ENCODE results near the gene FADS1.

The FADS1 gene

DNA sequence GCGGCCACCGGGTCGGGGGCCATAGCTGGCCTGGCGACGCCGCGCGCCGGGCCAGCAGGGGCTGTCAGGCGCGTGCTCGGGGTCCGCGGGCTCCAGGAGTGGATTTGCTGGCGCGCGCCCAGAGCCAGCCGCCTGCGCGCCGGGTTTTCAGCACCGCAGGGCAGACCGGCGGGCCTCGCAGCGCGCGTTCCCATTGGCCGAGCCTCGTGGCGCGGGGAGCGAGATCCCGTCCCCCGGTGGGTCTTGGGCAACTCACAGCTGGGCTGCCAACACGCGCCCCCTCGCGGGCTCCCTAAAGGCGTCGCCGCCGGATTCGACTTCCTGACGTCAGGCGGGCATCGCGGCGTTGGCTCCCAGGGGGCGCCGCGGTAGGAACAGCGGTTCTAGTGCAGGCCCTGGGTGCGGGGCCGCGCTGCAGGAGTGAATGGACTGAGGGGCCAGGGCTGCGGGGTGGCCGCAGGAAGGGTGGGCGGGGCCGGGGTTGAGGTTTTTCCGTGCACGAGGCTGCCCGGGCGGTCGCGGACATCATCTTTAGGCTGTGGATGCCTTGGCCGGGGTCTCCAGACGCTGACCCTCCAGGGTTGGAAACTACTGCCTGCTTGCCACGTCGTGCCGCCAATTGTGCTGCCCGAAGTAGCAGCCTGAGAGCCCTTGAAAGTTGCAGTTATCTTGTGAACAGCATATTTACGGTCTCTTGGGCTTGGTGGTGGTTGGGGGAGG lies at the start of gene FADS1:
Gene FADS1, minus strand, starts transcription at position 268 of the 720 bp plus-strand sequence. Its CDS starts 74 bp downstream, at position 194.
- peak; percentile 62 to 79 (median 77) for DNase-seq (ENCODE audit: low read depth in 2 of 3, low spot score in 1 of 3)

DNA sequence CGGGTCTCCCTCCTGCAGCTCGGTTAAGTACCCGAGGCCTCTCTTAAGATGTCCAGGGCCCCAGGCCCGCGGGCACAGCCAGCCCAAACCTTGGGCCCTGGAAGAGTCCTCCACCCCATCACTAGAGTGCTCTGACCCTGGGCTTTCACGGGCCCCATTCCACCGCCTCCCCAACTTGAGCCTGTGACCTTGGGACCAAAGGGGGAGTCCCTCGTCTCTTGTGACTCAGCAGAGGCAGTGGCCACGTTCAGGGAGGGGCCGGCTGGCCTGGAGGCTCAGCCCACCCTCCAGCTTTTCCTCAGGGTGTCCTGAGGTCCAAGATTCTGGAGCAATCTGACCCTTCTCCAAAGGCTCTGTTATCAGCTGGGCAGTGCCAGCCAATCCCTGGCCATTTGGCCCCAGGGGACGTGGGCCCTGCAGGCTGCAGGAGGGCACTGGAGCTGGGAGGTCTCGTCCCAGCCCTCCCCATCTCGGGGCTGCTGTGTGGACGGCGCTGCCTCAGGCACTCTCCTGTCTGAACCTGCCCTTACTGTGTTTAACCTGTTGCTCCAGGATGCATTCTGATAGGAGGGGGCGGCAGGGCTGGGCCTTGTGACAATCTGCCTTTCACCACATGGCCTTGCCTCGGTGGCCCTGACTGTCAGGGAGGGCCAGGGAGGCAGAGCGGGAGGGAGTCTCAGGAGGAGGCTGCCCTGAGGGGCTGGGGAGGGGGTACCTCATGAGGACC lies 49.6 kb upstream of the FADS1 start:
- DNase-seq (ENCODE audit: low read depth in 2 of 3, low spot score in 1 of 3) = no peak

- DNase-seq (ENCODE audit: low read depth in 2 of 3, low spot score in 1 of 3) = no peak
Measured at GRCh38 chr11:61864814-61865775, 48.3 kb upstream of the FADS1 start.

GRCh38 chr11:61863548-61864081 lies 46.8 kb upstream of the FADS1 start:
- no peak for DNase-seq (ENCODE audit: low read depth in 2 of 3, low spot score in 1 of 3)

DNA sequence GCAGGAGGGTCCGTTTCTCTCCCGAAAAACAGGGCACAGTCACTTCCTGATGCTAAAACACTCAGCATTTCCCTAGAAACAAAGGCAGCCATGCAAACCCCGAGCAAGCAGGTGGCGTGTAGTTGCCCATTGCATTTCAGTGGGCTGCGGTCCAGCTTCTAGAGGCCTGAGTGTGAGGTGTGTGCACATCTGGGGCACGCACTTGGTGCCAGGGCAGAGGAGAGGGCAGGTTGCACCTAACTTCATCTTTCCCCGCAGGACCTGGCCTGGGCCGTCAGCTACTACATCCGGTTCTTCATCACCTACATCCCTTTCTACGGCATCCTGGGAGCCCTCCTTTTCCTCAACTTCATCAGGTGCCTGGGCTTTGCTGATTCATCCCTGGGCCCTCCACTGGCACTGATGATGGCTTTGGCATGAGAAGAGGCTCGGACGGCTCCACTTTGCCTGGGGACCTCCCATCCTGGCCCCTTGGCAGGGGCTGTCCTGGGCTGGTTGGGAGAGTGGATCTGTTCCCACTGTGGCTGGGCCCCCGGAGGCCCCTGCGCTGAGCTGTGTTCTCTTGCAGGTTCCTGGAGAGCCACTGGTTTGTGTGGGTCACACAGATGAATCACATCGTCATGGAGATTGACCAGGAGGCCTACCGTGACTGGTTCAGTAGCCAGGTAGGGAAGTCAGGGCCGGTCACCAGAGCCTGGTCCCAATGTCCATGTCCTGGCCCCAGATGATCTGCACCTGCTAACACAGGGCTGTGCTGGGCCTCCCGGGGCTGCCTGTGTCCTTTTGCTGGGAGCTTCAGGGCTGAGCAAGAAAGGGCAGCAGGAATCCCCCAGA lies 46.1 kb upstream of the FADS1 start:
- no peak for DNase-seq (ENCODE audit: low read depth in 2 of 3, low spot score in 1 of 3)

GRCh38 chr11:61861634-61862033 lies 44.8 kb upstream of the FADS1 start:
- DNase-seq (ENCODE audit: low read depth in 2 of 3, low spot score in 1 of 3) = no peak

DNA sequence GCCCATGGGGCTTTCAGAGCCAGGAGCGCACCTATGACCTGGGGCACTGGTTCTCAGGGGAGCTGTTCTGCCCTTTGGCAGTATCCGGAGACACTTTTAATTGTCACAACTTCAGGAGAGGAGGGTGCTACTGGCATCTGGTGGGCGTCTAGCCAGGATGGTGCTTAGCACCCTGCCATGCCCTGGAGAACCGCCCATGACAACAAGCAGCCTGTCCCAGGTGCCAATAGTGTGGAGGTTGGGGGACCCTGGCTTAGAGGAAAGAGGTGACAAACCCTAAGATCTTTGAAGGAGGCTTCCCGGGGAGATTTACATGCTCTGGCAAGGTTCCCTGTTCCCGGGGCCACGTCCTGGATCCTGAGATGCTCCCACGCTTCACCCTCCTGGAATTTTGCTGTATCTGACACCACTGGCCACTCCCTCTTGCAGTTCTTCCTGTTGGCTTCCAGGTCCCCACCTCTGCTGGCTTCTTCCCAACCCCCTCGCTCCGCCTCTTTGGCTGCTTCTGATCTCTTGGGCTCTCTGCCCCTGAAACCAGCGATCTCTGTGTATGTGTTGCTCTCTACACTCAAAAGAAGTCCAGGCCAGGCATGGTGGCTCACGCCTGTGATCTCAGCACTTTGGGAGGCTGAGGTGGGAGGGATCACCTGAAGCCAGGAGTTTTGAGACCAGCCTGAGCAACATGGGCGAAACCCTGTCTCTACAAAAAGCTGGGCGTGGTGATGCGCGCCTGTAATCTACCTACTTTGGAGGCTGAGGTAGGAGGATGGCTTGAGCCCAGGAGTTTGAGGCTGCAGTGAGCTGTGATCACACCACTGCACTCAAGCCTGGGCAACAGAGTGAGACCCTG lies 43.5 kb upstream of the FADS1 start:
- no peak for DNase-seq (ENCODE audit: low read depth in 2 of 3, low spot score in 1 of 3)

DNA sequence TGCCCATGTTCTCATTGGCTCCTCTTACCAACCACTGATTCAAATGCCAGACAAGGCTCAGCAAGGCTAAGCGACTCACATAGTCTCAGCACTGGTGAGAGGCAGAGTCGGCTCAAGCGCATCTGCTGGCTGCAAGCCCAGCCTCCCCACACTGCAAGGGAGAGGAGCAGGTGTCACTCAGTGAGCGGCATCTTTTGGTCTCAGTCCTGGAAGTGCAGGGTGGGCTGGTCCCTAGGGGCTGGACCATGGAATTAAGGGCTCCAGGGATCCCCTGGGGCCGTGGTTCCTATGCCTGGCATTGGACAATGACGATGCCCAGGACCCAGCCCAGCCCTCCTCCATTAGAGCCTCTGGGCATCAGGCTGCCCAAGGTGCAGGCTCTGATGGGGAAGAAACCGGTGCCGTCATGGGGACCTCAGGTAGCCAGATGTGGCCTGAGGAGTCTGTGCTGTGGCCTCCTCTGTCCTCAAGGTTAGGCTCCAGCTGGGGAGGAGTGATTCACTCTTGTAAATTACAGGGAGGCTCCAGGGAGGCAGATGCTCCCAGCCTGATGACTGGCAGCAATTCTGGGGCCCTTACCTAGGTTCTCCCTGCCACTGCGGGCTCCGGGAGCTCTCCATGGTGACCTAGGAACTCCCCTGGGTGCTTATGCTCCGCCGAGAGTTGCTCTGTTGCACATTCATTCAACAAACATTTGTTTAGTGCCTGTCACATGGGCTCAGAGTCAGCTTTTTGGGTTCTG lies 39.3 kb upstream of the FADS1 start:
- DNase-seq (ENCODE audit: low read depth in 2 of 3, low spot score in 1 of 3) = no peak

- no peak for DNase-seq (ENCODE audit: low read depth in 2 of 3, low spot score in 1 of 3)
Measured at GRCh38 chr11:61854966-61855714, 38.3 kb upstream of the FADS1 start.

- no peak for DNase-seq (ENCODE audit: low read depth in 2 of 3, low spot score in 1 of 3)
Measured at GRCh38 chr11:61854206-61854895, 37.5 kb upstream of the FADS1 start.

DNA sequence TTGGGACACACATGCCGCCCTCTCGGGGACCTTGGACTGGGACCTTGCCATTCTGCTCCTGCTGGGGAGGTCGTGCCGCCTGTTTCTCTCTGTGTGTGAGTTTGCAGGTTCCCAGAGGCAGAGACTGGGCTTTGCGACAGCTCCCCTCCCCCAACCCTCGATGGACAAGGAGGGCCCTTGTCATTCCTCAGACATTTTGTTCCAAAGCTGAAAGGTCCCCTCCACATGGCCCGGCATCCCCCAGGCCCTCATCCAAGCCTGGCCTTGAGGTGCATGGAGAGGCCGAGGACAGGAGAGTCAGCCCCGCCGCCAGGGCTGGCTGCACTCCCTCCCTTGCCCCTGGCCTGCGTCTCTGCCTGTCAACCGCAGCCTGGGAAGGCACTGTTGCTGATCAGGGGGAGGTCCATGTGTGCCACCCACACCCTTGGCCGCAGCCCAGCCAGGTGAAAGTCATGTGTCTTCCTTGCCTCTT lies 36.9 kb upstream of the FADS1 start:
- DNase-seq (ENCODE audit: low read depth in 2 of 3, low spot score in 1 of 3) = no peak

- DNase-seq (ENCODE audit: low read depth in 2 of 3, low spot score in 1 of 3) = no peak
Measured at GRCh38 chr11:61851900-61852295, 35.1 kb upstream of the FADS1 start.

DNA sequence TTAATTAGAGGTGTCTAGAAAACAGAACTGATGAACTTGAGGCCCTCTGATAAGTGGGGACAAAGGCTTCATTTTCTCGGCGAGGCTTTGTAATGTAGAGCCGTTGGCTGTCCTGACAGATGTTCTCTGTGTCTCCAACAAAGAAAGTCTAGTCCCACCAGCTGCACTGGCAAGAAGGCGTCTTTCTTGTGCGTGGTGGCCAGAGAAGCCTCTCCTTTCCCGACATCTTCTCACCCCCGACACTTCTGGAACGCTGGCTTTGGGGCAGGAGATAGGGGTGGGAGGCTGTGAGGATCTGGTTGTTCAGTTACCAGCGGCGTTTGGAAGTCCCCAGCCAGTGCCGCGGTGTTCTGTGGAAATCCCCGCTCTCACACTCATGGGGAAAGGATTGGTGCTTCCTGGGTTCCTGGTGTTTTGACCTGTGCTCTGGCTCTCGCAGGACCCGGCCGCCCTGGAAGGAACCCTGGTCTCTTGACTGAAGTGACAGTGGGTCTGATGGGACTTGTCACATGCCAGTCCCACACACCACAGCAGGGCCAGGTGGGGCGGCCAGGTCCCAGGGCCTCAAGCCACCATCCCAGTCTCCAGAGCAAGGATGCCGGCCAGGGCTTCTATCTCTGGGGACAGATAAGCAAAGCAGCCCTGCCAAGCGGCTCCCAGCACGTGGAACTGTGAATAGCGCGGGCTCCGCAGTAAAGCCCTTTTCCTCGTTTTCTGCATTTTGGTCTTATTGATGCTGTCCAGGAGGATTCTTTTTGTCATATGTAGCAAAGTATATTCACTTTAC lies 34.5 kb upstream of the FADS1 start:
- no peak for DNase-seq (ENCODE audit: low read depth in 2 of 3, low spot score in 1 of 3)

- no peak for DNase-seq (ENCODE audit: low read depth in 2 of 3, low spot score in 1 of 3)
Measured at GRCh38 chr11:61850687-61851086, 33.9 kb upstream of the FADS1 start.

DNA sequence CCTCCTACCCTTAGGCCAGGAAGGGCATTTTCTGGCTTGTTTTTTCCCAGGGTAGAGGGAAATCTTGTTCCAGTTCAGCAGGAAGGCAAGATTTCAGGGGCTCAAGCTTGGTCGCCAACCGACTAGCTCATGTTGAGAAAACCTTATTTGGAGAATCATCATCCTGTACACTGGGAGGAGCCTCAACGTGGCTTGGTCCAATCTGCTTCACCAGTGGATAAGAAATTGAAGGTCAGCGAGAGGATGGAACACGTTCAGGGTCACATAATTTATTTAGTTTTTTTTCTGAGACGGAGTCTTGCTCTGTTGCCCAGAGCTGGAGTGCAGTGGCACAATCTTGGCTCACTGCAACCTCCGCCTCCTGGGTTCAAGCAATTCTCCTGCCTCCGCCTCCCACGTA lies 31.8 kb upstream of the FADS1 start:
- DNase-seq (ENCODE audit: low read depth in 2 of 3, low spot score in 1 of 3) = no peak

GRCh38 chr11:61847914-61848581 lies 31.2 kb upstream of the FADS1 start:
- DNase-seq (ENCODE audit: low read depth in 2 of 3, low spot score in 1 of 3) = no peak

Measured in stimulated activated CD4-positive, alpha-beta T cell treated with anti-CD3 and anti-CD28 coated beads, Interleukin-12 subunit alpha, Interleukin-12 subunit beta, amount 100 ng/mL, for 48 hours (primary cell).